ENCODE results near the gene GRWD1.

The GRWD1 gene

GRCh38 chr19:48443731-48444128, 2.1 kb upstream of the GRWD1 start:
- DNase-seq (ENCODE audit: low spot score) = peak; percentile 56
- TF ChIP-seq, protein P1, sequence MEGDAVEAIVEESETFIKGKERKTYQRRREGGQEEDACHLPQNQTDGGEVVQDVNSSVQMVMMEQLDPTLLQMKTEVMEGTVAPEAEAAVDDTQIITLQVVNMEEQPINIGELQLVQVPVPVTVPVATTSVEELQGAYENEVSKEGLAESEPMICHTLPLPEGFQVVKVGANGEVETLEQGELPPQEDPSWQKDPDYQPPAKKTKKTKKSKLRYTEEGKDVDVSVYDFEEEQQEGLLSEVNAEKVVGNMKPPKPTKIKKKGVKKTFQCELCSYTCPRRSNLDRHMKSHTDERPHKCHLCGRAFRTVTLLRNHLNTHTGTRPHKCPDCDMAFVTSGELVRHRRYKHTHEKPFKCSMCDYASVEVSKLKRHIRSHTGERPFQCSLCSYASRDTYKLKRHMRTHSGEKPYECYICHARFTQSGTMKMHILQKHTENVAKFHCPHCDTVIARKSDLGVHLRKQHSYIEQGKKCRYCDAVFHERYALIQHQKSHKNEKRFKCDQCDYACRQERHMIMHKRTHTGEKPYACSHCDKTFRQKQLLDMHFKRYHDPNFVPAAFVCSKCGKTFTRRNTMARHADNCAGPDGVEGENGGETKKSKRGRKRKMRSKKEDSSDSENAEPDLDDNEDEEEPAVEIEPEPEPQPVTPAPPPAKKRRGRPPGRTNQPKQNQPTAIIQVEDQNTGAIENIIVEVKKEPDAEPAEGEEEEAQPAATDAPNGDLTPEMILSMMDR (IDR thresholded peaks at IDR 0.05; ENCODE audit: extremely low read depth, missing control alignments) = no peak

GRCh38 chr19:48444129-48444935, 1.5 kb upstream of the GRWD1 start:
- DNase-seq (ENCODE audit: low spot score) = peak; percentile 52

DNA sequence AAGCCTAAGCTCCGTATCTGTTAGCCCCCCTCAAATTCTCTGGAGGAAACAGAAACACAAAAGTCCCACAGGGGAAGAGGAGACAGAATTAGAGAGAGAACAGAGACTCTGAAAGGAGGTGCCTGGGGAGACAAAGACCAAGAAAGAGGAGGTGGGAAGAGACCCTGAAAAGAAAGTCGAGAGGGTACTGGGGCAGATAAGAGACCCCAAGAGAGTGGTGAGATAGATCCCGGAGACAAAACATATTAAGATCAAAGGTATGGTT, 915 bp upstream of the GRWD1 start:
- no peak for DNase-seq (ENCODE audit: low spot score)
- TF ChIP-seq, protein P1 (IDR thresholded peaks at IDR 0.05; ENCODE audit: extremely low read depth, missing control alignments) = no peak

More at GRCh38 chr19:48444129-48444935, 1.5 kb upstream of the GRWD1 start:
- TF ChIP-seq, protein P1 (IDR thresholded peaks at IDR 0.05; ENCODE audit: extremely low read depth, missing control alignments) = no peak

- TF ChIP-seq, protein P1 (IDR thresholded peaks at IDR 0.05; ENCODE audit: extremely low read depth, missing control alignments) = no peak
- peak; percentile 78 for DNase-seq (ENCODE audit: low spot score)
Measured at GRCh38 chr19:48445256-48445605, 552 bp upstream of the GRWD1 start.

DNA sequence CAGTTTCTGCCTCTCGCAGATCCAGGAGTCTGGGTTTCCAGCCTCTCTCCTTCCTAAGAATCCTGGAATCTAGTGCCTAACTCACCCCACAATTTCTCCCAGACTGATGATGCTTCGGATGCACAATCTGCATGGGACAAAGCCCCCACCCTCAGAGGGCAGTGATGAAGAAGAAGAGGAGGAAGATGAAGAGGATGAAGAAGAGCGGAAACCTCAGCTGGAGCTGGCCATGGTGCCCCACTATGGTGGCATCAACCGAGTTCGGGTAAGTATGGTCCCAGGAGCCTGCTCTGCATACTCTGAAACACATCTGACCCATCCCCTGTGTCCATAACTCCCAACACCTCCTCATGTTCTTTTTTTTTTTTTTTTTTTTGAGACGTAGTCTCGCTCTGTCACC, 796 bp downstream of the GRWD1 start:
- TF ChIP-seq, protein P1 (IDR thresholded peaks at IDR 0.05; ENCODE audit: extremely low read depth, missing control alignments) = no peak
- peak; percentile 6 for DNase-seq (ENCODE audit: low spot score)

- DNase-seq (ENCODE audit: low spot score) = no peak
Measured at GRCh38 chr19:48448563-48448962, 2.8 kb downstream of the GRWD1 start.

DNA sequence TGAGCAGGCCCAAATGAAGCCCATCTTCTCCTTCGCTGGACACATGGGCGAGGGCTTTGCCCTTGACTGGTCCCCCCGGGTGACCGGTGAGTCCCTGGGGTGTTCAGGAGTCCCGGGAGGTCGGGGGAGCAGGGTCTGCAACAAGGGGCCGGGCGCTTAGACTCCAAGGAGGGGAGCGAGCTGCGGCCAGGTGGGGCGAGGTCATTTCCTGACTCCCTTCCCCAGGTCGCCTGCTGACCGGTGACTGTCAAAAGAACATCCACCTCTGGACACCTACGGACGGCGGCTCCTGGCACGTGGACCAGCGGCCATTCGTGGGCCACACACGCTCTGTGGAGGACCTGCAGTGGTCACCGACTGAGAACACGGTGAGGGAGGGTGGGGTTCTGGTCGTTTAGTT, 4.7 kb downstream of the GRWD1 start:
- no peak for DNase-seq (ENCODE audit: low spot score)
- TF ChIP-seq, protein P1 (IDR thresholded peaks at IDR 0.05; ENCODE audit: extremely low read depth, missing control alignments) = no peak

More at GRCh38 chr19:48448563-48448962, 2.8 kb downstream of the GRWD1 start:
- TF ChIP-seq, protein P1 (IDR thresholded peaks at IDR 0.05; ENCODE audit: extremely low read depth, missing control alignments) = no peak

All from GM20000 (cell line).